PC-3 (cell line): Measurements from ENCODE around the gene AMPD2. TPM values are rescaled to one million over a fixed set of nuclear protein-coding genes. Genes with fewer than 3 reads are reported as not detected.
A peak's percentile ranks its signal among the peaks of the same experiment; 100 is the strongest.

Experiments
- ATAC-seq: fragments of 200-7000 bp; cut with Tn5 transposase; 2 replicates; pipeline ENCODE4 v1.9.1; 2020; ENCODE audit warnings: mild to moderate bottlenecking, moderate library complexity
- Bru-seq: library from RNA; stranded (reverse); fragments of 400-500 nt; gene quantifications from one replicate; lab custom pipeline; 2021; lab: Mats Ljungman, UMichigan
- BruChase-seq, 2 experiments: library from RNA; stranded (reverse); fragments of 400-500 nt; gene quantifications; one replicate each; lab custom pipeline; 2021; lab: Mats Ljungman, UMichigan
- BruUV-seq: library from RNA; stranded (reverse); fragments of 400-500 nt; replicated peaks from 2 replicates; lab custom pipeline; 2021; lab: Mats Ljungman, UMichigan
- CTCF ChIA-PET: fragments of 300-600 bp; sonication (Branson Sonifier 250); formaldehyde crosslinking; loops from one replicate; lab custom pipeline; 2022; ENCODE audit warnings: antibody characterized with exemption; lab: Charles Lee
- POLR2A ChIA-PET: fragments of 300-600 bp; sonication (Branson Sonifier 250); formaldehyde crosslinking; loops from one replicate; lab custom pipeline; 2022; ENCODE audit warnings: antibody characterized with exemption; ENCODE audit not compliant: unreplicated experiment; lab: Charles Lee
- DNase-seq: peaks from one replicate; pipeline ENCODE4 v3.0.0-alpha.2; 2015
- H2AFZ ChIP-seq: fragments of 300-600 bp; sonication (generic); 2 replicates; pipeline ENCODE4 v1.6.0; 2016; ENCODE audit warnings: antibody characterized with exemption, low read length
- H3F3A ChIP-seq: fragments of 300-600 bp; sonication (generic); one replicate; pipeline ENCODE4 v1.6.0; 2017; ENCODE audit warnings: antibody characterized with exemption, low read length, control low read depth, mild to moderate bottlenecking; ENCODE audit not compliant: unreplicated experiment
- H3K27ac ChIP-seq: fragments of 300-600 bp; sonication (generic); 2 replicates; pipeline ENCODE4 v1.5.1; 2016; ENCODE audit warnings: mild to moderate bottlenecking, low read length
- H3K27me3 ChIP-seq: fragments of 300-600 bp; sonication (generic); 2 replicates; pipeline ENCODE4 v1.6.1; 2016; ENCODE audit warnings: low read length, mixed read lengths
- H3K36me3 ChIP-seq: fragments of 300-600 bp; sonication (generic); 2 replicates; pipeline ENCODE4 v1.6.1; 2016; ENCODE audit warnings: low read depth, mixed run types, low read length, mixed read lengths
- H3K4me1 ChIP-seq: fragments of 300-600 bp; sonication (generic); 2 replicates; pipeline ENCODE4 v1.5.1; 2016; ENCODE audit warnings: low read length; ENCODE audit not compliant: insufficient read depth
- H3K4me2 ChIP-seq: fragments of 300-600 bp; sonication (generic); 2 replicates; pipeline ENCODE4 v1.6.0; 2016; ENCODE audit warnings: low read length
- H3K4me3 ChIP-seq: fragments of 300-600 bp; sonication (generic); 2 replicates; pipeline ENCODE4 v1.5.1; 2016; ENCODE audit warnings: mild to moderate bottlenecking, low read length, mixed read lengths
- H3K79me2 ChIP-seq: fragments of 300-600 bp; sonication (generic); 2 replicates; pipeline ENCODE4 v1.6.1; 2017; ENCODE audit warnings: low read length, mixed read lengths
- H3K9ac ChIP-seq: fragments of 300-600 bp; sonication (generic); 2 replicates; pipeline ENCODE4 v1.6.0; 2016; ENCODE audit warnings: mild to moderate bottlenecking, low read length
- H3K9me2 ChIP-seq: fragments of 300-600 bp; sonication (generic); replicated peaks from 2 replicates; pipeline ENCODE4 v1.6.1; 2016; ENCODE audit warnings: mixed run types, low read length, mixed read lengths
- H3K9me3 ChIP-seq: fragments of 300-600 bp; sonication (generic); 2 replicates; pipeline ENCODE4 v1.6.1; 2016; ENCODE audit warnings: low read length, mixed read lengths
- H4K20me1 ChIP-seq: fragments of 300-600 bp; sonication (generic); 2 replicates; pipeline ENCODE4 v1.6.1; 2016; ENCODE audit warnings: low read length, mixed read lengths
- CTCF ChIP-seq: fragments of 300-600 bp; sonication (generic); conservative IDR thresholded peaks from 2 replicates; pipeline ENCODE4 v1.5.1; 2017; ENCODE audit warnings: antibody characterized with exemption, low read depth, mild to moderate bottlenecking, low read length
- EZH2 ChIP-seq: fragments of 300-600 bp; sonication (generic); IDR thresholded peaks from one replicate; pipeline ENCODE4 v1.6.1; 2017; ENCODE audit warnings: antibody characterized with exemption, mild to moderate bottlenecking, low read length; ENCODE audit not compliant: unreplicated experiment
- EZH2phosphoT487 ChIP-seq: fragments of 300-600 bp; sonication (generic); IDR thresholded peaks from 2 replicates; pipeline ENCODE4 v1.6.1; 2018; ENCODE audit warnings: mild to moderate bottlenecking, antibody characterized with exemption, low read length, borderline replicate concordance
- intact Hi-C: fragments of 100-400 bp; cut with micrococcal nuclease; formaldehyde crosslinking; loops from 2 replicates; pipeline ENCODE4 v1.9.0; 2023
- long read RNA-seq: library from polyadenylated mRNA; unstranded; transcript quantifications from one replicate; pipeline ENCODE4 v2.0.0, GENCODE V29; 2021; ENCODE audit not compliant: unreplicated experiment
- total RNA-seq: library from RNA; depleted of rRNA; stranded (reverse); fragments of >200 nt; gene quantifications from 2 replicates; pipeline ENCODE4 v1.2.3, GENCODE V29; 2014; rRNA removed

The AMPD2 gene
- total RNA-seq, result 75.3 and 128 TPM in 2 replicates
- Bru-seq, nascent RNA, result percentile 63 among the genes with signal in this experiment
- percentile 91 among the genes with signal in this experiment for BruChase-seq, experiment 1, labeled RNA remaining after a 6-hour chase
- percentile 84 among the genes with signal in this experiment for BruChase-seq, experiment 2, labeled RNA remaining after a 2-hour chase
- long read RNA-seq, transcript AMPD2-202 (18 exons, 3,728 nt), result major isoform, 15 of 99 reads
- long read RNA-seq, partial matches to known transcripts, result 50 of 99 reads
- long read RNA-seq, other reads (novel, unspliced or antisense), result 28 of 99 reads

GRCh38 chr1:109619576-109620400, at the start of gene AMPD2, which contains the start of gene GNAT2:
Gene AMPD2, plus strand, starts transcription at chr1:109619837. Its CDS starts 1,339 bp downstream, at chr1:109621176.
Gene GNAT2, minus strand, starts transcription at chr1:109619616. Its CDS starts 6,746 bp downstream, at chr1:109612870.
- H3K27ac ChIP-seq, result peak within 1 kb of the TSS; percentile 58
- BruUV-seq, result TSS peak; percentile 79

GRCh38 chr1:109570414-109570813, 49.2 kb upstream of the AMPD2 start:
- TF ChIP-seq EZH2phosphoT487, result no peak
- TF ChIP-seq CTCF, result no peak
- TF ChIP-seq EZH2, result no peak
- Histone ChIP-seq H3K27ac (peak overlapping the region; percentile 40), H2AFZ (no peak overlapping the region), H3K4me2 (peak overlapping the region; percentile 59), H3K36me3 (no peaks in the 10 kb centered on the region), H3K27me3 (no peaks in the 10 kb centered on the region), H3K4me1 (peaks cover 23% of the 10 kb centered on the region), H3K4me3 (no peak overlapping the region), H3K9me2 (no peaks in the 10 kb centered on the region), H3K79me2 (peaks cover 77% of the 10 kb centered on the region), H3K9ac (no peak overlapping the region), H4K20me1 (peaks cover 7% of the 10 kb centered on the region; the same call in 1 of the 2 replicates), H3K9me3 (no peaks in the 10 kb centered on the region), H3F3A (no peaks in the 10 kb centered on the region)
- ChIA-PET CTCF (interaction anchor here (0.6 to 0.7 kb wide), 3 partner anchors 24 to 603 kb away, joined by 3 read pairs; no protein-coding TSS in a partner anchor), POLR2A (interaction anchor here (0.5 to 1.0 kb wide), 3 partner anchors 22 to 37 kb away, joined by 3 to 6 read pairs (median 3); partner anchors contain the start of gene GNAI3)
- ATAC-seq, result peak; percentile 79
- no TSS peak for BruUV-seq
- peak; percentile 88 for DNase-seq
- intact Hi-C loops, result no loop called here

More at GRCh38 chr1:109619576-109620400, at the start of gene AMPD2, which contains the start of gene GNAT2:
- Histone ChIP-seq H3K9ac (peak within 1 kb of the TSS; percentile 88), H3F3A (no peaks in the 10 kb centered on the region), H3K27me3 (no peaks in the 10 kb centered on the region), H3K4me1 (peaks cover 24% of the 10 kb centered on the region), H3K4me3 (peak within 1 kb of the TSS; percentile 95), H2AFZ (peak within 1 kb of the TSS; percentile 94), H3K9me3 (no peaks in the 10 kb centered on the region), H3K79me2 (peaks cover 52% of the 10 kb centered on the region), H3K4me2 (peak within 1 kb of the TSS; percentile 99), H4K20me1 (peaks cover 9% of the 10 kb centered on the region), H3K9me2 (no peaks in the 10 kb centered on the region), H3K36me3 (no peaks in the 10 kb centered on the region)
- intact Hi-C loops, result loop anchor here (1.0 kb wide), 1 partner anchor 71 kb away; the partner anchor contains the start of gene GNAI3
- TF ChIP-seq EZH2 (no peak), CTCF (no peak), EZH2phosphoT487 (no peak)
- ChIA-PET POLR2A (interaction anchor here (0.5 to 2.0 kb wide), 4 partner anchors 30 to 349 kb away, joined by 4 to 7 read pairs (median 4); partner anchors contain the start of gene GNAI3), CTCF (interaction anchor here (0.6 to 1.5 kb wide), 7 partner anchors 11 to 365 kb away, joined by 3 to 5 read pairs (median 4); partner anchors contain the start of genes AHCYL1 and GNAI3)
- ATAC-seq, result peak; percentile 42
- peak; percentile 67 for DNase-seq
